AG08395 (cell line): ENCODE measurements around the gene C1QTNF6.

Source experiments
- DNase-seq: peaks from one replicate; pipeline ENCODE4 v3.0.0; 2012; ENCODE audit warnings: mixed read lengths, low spot score

C1QTNF6 gene

GRCh38 chr22:37223965-37224551 is 36.0 kb upstream of the C1QTNF6 start:
- no peak for DNase-seq

DNA sequence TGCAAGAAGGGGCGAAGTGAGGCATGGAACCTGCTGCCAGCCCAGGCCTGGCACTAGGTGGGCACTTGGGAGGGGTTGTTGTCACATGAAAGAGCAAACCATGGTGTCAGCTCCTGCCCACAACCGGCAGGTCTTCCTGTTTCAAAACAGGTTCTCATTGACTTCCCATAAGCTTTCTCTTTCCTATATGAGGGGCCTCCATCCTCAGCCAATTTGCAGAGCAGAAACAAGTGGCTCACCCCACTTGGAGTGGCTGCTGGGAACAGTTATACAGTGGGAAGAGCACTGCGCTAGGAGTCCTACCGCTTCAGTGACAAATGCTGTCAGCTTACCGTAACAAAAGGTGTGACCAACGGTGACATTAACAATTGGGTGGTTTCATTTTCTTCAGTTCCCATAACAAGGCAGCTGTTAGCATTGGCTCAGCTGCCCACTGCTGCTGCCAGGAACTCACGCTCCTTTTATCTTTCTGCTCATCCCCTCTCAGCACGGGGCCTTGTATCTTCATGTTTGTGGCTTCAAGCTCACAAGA is 34.5 kb upstream of the C1QTNF6 start:
- DNase-seq: no peak

- DNase-seq: no peak
Observed at GRCh38 chr22:37221424-37222333, 33.6 kb upstream of the C1QTNF6 start.

GRCh38 chr22:37220543-37220981 is 32.5 kb upstream of the C1QTNF6 start:
- no peak for DNase-seq

DNA sequence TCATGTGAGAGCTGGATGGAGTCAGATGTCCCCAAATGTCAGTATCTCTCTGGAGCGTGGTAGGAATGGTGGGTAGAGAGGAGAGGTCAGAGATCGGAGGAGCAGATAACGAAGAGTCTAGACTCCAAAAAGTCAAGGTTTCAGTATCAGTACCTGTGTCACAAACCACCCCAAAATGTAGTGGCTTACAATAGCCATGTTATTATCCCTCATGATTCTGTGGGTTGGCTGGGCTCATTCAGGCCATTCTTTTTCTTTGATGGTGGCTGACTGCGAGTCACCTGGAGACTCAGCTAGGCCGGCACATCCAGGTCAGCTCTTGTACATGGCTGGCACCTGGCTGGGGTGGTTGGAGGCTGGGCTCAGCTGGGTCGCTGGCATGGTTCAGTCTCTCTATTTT is 31.5 kb upstream of the C1QTNF6 start:
- DNase-seq: no peak

DNA sequence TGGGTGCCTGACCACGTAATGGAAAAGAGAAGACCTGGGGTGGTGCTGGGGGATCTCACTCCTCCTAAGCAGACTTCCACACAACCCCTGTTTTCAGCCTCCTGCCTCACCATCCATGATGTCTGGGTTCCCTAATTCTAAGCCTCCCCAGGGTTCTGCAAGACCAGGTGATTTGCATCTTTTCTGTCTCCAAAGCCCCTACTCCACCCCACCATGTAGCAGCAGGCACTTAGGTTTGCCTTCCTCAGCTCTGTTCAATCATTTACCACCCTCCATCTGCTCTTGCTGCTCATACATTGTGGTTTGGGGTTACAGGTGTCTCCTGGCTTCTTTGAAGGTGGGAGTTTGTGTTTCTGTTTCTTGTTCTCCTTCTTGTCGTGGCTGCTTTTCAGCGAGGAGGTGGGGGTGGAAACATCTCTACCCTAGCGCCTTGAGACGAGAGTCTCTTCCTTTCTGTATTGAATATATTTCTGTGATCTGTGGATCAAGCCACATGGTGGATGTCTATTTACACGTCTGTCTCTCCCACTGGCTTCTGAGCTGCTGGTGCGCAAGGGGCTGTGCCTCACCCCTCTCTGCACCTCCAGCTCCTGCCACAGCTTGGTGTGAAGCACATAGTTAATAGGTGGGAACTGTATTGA is 30.8 kb upstream of the C1QTNF6 start:
- DNase-seq: no peak

- DNase-seq: no peak
Observed at GRCh38 chr22:37218399-37218770, 30.3 kb upstream of the C1QTNF6 start.

DNA sequence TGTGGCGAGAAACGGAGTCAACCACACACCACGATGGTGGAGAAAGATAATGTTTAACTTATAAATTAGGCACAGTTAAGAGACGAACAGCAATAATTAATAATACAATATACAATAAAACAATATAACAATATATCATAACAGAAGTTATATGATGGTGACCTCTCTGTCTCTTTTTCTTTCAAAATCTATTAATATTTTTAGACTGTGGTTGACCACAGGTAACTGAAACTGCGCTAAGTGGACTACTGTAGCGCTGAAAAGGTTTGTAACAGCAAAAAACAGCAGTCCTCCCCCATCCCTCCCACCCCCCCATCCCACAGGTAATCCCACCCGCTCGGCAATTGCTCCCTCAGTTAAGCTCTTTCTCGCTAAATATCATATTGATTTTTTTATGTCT is 27.8 kb upstream of the C1QTNF6 start:
- DNase-seq: no peak

DNA sequence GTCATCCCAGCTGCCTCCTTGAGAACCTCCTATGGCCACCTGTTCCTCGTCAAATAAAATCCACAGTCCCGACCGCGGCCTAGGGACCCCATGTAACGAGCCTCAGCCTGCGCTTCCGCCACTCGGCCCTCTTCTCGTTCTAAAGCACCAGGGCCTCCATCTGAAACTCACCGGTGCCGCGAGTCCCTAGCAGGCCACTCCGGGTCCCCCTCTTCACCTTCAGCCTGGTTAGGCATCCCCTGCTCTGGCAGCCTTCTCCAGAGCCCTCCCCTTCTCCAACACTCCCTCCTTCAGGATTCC is 26.6 kb upstream of the C1QTNF6 start:
- no peak for DNase-seq

DNA sequence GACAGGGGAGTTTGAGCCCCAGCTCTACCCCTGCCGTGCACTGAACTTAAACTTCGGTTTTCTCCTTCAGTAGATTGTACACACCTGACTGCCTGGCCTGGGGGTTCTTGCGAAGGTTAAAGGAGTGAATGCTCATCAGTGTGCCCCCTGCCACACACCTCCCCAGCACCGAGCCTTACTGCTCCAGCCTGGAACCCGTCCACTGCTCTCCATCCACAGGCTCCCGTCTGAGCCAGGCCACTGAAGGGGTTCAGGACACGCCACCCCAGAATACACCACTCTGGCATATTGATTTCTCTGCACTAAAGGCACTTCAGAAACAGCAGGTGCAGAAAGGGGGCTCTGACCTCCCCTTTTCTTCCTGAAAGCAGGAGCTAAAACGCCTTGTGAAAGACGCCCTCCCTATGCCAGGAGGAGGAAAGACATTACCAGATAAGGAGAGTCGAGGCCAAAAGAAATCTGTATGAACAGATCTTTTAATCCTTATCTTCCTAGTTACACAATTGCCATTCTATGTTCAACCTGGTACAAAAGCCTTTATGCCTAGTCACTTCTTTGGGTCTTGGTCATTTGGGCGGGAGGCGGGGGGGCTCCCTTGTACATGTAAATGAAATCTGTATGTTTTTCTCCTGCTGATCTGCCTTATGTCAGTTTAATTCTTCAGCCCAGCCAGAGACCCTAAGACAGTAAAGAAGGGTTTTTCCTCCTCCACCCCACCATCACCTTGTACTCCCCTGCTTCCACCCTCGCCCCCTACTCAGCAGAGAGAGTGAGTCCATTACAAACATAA is 26.1 kb upstream of the C1QTNF6 start:
- DNase-seq: no peak

- DNase-seq: no peak
Observed at GRCh38 chr22:37213218-37213855, 25.3 kb upstream of the C1QTNF6 start.

DNA sequence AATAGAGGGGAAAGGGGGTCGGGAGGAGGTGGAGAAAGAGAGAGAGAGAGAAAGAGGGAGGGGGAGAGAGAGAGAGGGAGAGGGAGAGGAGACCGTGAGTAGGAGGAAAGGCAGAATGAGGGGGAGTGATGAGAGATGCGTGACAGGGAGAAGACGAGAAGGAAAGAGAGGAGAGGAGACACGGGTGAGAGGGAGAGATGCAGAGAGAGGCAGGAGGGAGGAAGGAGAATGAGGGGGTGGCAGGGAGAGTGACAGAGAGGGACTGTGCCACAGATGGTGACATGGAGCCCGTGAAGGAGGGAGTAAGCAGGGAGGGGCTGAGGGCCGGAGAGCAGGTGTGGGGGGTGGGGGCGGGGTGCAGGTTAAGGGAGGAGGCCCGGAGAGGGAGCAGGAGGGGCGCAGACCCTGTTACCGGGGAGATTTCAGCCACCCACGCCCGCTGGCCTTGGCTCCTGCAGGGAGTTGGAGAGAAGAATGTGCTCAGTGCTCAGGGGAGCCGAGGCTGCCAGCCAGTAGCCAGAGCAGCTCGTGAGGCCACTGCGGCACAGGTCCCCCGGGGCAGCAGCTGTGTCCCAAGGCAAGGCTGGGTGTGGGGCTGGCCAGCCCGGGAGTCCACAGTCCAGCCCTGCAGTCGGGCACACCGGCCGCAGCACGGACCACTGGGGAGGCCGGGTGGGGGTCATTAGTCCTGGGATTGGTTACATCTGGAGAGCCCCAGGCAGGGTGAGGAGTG is 24.3 kb upstream of the C1QTNF6 start, which contains the start of gene SSTR3:
Gene SSTR3 (minus strand): TSS at position 304 of the 733 bp plus-strand sequence. CDS start 4,674 bp downstream, outside the sequence.
- DNase-seq: no peak

- no peak for DNase-seq
Observed at GRCh38 chr22:37211866-37212173, 23.8 kb upstream of the C1QTNF6 start.

GRCh38 chr22:37211075-37211865 is 23.2 kb upstream of the C1QTNF6 start:
- no peak for DNase-seq

GRCh38 chr22:37210041-37210803 is 22.2 kb upstream of the C1QTNF6 start:
- DNase-seq: no peak

GRCh38 chr22:37209140-37209845 is 21.2 kb upstream of the C1QTNF6 start:
- DNase-seq: no peak

- no peak for DNase-seq
Observed at GRCh38 chr22:37208401-37209139, 20.5 kb upstream of the C1QTNF6 start.

DNA sequence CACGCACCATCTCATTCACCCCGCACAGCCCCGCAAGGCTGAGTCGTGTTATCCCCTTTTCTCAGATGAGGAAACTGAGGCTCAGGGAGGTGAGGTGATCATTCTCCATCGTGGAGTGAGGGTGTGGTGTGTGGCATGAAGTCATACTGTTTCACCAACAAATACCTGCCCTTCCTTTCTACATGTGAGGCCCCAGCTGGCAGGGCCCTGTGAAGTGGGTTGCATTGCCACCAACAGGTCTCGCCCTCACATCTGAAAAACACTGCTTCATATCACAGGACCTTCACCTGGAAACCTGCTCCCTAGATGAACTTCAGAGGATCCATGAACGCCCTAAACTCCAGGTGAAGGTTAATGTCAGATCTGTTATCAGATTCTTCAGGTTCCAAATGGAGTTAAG is 19.9 kb upstream of the C1QTNF6 start:
- DNase-seq: no peak
